ENCODE measurements around the gene GRK5.
A peak's percentile ranks its signal among the peaks of the same experiment; 100 is the strongest.
"Not testable (repeated sequence)": the region's sequence is repeated elsewhere in the genome, so short reads cannot be mapped to it uniquely, and the experiment has no call there.

The GRK5 gene

DNA sequence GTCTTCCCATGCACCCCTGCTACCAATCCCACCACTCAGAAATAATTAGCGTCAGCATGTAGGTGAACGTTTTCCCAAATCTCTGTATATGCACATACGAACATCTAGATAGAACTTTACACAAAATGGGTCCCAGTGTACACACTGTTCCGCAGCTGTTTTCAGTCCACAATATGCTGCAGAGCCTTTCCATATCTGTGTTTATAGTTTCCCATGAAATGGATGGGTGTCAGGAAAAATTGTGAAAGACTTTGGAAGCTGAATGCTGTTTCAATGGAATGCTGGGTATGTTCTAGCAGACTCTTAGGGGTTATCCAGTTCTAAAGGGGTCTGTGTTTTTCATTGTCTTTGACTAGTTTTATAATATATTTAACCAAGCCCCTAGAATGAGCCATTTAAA lies 13.8 kb downstream of the GRK5 start:
- DNase-seq (ENCODE audit: low read depth in 1 of 2, low spot score in 1 of 2): no peak

DNA sequence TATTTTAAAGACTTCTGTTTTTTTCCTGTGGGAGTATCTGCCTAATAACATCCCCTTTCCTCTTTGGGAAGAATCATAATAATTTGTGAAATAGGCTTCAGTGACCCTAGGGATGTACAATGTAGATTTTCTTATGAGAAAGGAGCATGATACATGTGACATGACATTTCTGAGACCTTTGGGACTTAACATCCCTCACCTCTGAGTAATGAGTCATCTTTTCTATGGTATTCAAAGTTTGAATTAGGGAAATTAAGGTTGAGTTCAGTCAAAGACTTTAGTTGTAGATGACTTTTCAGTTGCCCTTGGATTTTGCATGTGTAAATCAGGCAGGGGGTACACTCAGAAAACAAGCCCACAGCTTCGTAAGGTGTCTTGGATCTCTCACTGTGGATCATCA lies 14.3 kb downstream of the GRK5 start:
- DNase-seq (ENCODE audit: low read depth in 1 of 2, low spot score in 1 of 2): no peak

DNA sequence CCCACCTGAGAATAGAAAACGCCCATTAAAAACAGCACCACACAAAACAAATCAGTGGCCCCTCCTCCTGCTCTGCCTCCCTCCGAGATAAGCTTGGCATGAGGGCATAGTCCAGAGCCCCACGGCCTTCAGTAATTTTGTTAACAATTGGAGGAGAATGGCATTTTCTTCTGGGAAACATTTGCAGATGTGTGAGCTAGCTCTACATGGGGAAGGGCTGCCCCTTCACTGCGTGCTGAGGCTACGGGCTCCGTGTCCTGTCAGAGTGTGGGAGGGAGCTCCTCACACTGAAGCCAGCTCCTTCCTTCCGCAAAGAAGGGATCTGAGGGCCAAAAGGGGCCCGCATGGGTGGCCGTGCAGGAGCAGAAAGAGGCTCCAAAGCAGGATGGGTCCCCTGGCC lies 15.2 kb downstream of the GRK5 start:
- DNase-seq (ENCODE audit: low read depth in 1 of 2, low spot score in 1 of 2): no peak

DNA sequence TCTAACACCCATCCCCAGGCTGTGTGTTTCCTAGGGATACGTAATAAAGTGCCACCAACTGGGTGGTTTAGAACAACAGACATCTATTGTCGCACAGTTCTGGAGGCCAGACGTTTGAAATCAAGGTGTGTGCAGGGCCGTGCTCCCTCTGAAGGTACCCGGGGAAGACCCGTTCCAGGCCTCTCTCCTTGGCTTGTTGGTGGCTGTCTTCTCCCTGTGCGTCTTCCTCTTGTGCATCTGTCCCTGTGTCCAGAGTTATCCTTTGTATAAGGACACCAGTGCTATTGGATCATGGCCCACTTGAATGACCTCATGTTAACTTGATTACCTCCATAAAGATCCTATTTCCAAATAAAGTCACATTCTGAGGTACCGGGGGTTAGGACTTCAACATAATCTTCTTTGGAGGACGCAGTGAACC lies 15.6 kb downstream of the GRK5 start:
- DNase-seq (ENCODE audit: low read depth in 1 of 2, low spot score in 1 of 2): no peak

DNA sequence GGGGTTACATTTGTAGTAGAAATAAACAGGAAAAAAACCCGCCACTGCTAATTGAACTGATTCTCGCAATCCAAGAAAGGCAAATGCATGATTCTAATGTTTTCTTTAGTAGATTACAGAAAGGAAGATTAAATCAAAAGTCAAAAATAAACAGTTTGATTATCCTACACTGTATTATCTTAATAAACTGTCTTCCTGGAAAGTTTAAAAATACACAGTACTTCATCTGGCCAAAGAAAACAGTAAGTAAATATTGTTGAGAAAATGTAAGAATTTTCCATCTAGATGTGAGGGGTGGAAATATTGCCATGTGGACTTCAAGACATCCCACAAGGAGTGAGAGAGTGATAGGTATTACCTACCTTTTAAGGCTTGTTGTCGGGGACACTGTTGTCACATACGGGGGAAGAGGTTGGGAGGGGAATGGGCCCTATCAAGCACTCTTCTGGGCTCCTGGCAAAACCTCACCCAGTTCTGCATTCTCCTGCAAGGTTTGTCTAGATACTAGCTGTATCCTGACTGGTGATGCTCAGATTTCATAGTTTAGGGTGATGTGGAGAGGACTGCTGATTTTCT lies 17.8 kb downstream of the GRK5 start:
- no peak for DNase-seq (ENCODE audit: low read depth in 1 of 2, low spot score in 1 of 2)

DNA sequence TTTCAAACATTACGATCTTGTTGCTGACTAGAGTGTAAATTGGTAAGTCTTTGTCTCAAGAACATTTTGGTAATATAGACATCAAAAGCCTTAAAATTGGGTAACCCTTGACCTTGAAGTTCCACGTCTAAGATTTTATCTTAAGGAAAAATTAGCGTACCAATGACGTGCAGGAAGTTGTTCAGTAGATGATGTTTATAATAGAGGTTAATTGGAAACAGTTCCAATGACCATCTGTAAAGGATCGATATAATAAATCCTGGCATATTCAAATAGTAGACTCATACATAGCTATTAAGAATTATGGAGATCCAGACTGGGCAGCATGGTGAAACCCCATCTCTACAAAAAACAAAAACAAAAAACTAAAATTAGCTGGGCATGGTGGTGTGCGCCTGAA lies 20.5 kb downstream of the GRK5 start:
- no peak for DNase-seq (ENCODE audit: low read depth in 1 of 2, low spot score in 1 of 2)

DNA sequence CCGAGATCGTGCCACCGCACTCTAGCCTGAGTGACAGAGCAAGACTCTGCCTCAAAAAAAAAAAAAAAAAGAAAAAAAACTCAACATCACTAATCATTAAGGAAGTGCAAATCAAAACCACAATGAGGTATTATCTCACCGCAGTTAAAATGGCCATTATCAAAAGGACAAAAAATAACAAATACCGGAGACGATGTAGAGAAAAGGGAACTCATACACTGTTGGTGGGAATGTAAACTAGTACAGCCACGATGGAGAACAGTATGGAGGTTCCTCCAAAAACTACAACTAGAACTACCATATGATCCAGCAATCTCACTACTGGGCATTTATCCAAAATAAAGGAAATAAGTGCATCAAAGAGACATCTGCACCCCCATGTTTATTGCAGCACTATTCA lies 24.3 kb downstream of the GRK5 start:
- DNase-seq (ENCODE audit: low read depth in 1 of 2, low spot score in 1 of 2): no peak

DNA sequence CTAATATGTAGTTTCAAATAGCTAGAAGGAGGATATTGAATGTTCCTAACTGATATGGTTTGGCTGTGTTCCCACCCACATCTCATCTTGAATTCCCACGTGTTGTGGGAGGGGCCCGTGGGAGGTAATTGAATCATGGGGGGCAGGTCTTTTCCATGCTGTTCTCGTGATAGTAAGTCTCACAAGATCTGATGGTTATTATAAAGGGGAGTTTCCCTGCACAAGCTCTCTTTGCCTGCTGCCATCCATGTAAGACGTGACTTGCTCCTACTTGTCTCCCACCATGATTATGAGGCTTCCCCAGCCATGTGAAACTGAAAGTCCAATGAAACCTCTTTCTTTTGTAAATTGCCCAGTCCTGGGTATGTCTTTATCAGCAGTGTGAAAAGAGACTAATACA lies 25.1 kb downstream of the GRK5 start:
- peak in 1 of 2 donors; percentile 24 for DNase-seq (ENCODE audit: low read depth in 1 of 2, low spot score in 1 of 2)

DNA sequence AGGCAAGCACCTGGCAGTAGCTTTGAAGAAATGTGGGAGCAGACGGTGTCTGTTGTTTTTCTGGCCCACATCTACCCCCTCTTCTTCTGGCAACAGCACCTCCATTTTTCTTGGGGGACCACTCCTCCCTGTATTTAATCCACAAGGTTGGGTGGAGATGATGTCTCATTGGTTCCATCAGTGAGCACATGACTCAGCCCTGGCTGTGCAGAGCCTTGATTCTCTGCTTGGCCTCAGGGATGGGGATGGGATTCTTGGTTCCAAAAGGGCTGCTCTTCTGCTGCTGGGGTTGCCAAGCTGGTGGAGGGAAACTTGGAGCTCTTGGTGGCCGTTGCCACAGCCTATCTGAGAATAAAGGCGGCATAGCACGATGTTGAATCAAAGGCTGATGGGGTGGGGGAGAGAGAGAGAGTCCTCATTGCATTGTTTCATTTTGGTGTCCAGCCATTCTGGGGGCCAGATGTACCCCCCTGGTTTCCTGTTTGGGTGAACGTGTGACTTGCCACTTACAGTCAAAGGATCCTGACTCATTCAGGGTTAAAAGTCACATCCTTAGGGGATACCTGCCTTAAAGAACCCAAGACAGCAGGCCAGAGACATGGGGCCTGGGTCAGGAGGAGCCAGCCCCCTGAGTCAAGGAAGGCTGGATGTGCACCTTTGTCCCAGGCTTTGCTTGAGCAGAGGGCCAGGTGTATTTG lies 25.9 kb downstream of the GRK5 start:
- no peak for DNase-seq (ENCODE audit: low read depth in 1 of 2, low spot score in 1 of 2)

DNA sequence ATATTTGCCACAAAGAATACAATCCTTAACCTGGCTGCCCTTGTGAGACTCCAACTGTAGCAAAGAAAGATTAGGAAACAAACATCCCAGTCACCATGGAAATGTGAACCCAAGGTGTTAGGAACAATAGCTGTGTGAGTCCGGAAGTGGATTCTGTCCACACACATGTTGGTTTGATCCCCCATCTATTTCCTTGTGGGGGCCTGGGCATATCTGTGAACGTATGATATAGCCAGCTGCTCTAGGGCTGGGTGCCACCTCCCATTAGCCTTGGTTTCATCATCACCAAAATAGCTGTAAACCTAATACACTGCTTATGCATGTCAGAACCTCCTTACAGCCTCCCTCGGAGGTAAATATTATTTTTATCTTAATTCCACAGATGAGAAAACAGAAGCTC lies 26.4 kb downstream of the GRK5 start:
- no peak for DNase-seq (ENCODE audit: low read depth in 1 of 2, low spot score in 1 of 2)

DNA sequence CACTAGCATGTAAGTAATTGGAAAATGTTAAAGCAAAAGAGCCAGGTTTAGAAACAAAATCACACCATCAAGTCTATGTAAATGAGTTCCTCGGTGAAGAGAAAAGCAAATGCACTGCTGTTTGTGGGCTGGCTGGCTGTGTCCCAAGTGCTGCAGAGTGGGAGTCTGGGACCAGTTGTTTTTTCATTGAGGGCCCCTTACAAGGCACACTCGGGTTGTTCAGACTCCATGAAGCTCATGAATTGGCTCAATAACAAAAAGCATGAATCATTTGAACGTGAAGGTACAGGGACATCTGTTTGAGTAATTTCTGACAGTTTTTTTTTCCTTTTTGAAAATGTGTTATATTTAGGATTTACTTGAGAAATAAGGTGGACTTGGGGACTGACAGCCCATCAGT lies 28.0 kb downstream of the GRK5 start:
- no peak for DNase-seq (ENCODE audit: low read depth in 1 of 2, low spot score in 1 of 2)

DNA sequence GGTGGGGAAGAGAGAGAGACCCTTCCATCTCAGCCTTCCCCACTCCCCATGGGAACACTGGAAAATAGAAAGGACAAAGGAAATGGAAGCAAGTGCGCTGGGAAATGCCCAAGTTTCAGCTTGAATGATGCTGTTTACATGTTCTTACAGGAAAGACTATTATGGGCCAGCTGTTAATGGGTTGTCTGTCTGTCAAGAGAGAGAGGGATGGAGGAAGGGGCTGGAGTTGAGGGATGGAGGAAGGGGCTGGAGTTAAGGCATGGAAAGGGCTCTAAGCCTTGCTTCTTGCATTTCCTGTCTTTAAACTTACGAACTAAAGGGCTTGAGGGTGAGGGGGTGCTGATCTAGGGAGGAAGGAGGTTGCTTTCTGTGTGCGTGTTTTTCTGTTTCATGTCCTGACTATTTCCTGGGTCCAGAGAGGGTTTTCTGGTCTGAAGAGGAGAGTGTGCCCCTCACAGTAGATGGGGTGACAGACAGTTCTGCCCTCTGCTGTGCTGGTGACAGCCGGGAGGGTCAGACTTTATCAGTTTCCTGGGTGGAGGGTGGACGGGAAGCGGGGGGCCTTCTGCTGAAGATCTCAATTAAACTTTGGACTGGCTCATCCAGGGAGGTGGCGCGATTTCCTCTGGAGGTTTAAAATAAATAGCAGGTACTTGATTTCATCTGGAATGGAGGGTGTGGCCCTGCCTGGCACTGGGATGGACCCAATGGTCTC lies 30.5 kb downstream of the GRK5 start:
- DNase-seq (ENCODE audit: low read depth in 1 of 2, low spot score in 1 of 2): no peak

DNA sequence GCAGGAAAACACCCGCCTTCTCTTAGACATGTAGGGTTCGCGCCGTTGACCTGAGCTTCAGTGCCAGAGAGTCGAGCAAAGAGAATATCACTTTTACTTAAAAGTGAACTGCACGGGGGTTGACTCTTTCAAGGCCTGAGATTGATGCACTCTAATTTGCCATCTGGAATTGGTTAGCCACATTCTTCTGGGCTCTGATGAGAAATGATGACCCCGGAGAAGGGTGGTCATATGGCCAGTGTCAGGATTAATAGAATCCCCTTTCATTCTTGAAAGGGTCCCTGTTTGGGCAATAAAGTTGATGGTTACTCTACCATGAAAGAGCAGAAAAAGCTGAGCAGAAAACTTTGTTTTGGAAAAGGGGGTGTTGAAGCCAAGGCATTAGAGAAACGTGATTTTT lies 31.2 kb downstream of the GRK5 start:
- no peak for DNase-seq (ENCODE audit: low read depth in 1 of 2, low spot score in 1 of 2)

DNA sequence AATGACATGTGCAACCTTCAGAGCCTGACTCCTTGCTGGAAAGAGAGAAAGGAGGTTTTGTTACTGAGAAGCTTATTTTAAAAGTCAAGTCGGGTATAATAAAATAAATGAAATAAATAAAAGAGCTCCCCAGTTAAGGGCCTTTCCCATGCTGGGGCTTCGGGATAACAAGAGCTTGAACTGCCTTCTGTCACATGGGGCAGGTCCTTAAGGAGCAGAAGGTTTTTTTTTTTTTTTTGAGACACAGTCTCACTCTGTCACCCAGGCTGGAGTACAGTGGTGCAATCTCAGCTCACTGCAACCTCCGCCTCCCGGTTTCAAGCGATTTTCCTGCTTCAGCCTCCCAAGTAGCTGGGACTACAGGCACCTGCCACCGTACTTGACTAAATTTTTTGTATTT lies 31.6 kb downstream of the GRK5 start:
- not testable (repeated sequence) for DNase-seq (ENCODE audit: low read depth in 1 of 2, low spot score in 1 of 2)

DNA sequence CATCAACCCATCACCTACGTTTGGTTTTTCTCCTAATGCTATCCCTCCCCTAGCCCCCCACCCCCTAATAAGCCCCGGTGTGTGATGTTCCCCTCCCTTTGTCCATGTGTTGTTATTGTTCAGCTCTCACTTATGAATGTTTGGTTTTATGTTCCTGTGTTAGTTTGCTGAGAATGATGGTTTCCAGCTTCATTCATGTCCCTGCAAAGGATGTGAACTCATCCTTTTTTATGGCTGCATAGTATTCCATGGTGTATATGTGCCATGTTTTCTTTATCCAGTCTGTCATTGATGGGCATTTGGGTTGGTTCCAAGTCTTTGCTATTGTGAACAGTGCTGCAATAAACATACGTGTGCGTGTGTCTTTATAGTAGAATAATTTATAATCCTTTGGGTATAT lies 32.3 kb downstream of the GRK5 start:
- not testable (repeated sequence) for DNase-seq (ENCODE audit: low read depth in 1 of 2, low spot score in 1 of 2)

DNA sequence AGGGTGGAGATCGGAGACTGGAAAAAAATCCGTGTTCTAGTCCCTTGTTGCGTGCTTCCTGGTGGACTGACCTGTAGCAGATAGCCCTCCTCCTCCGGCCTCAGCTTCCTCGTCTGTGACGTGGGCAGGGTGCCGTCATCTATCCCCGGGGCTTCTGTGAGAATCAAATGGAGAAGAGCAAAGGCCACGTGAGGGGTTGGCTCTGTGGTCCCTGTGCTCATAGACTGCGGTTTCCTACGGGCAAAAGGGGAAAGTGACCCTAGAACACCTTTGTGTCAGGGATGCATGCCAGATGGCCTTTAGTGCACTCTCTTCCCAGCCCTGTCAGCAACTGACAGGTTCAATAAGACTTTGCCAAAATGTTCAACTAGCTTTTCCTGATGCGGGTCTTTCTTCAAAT lies 33.7 kb downstream of the GRK5 start:
- DNase-seq (ENCODE audit: low read depth in 1 of 2, low spot score in 1 of 2): no peak

DNA sequence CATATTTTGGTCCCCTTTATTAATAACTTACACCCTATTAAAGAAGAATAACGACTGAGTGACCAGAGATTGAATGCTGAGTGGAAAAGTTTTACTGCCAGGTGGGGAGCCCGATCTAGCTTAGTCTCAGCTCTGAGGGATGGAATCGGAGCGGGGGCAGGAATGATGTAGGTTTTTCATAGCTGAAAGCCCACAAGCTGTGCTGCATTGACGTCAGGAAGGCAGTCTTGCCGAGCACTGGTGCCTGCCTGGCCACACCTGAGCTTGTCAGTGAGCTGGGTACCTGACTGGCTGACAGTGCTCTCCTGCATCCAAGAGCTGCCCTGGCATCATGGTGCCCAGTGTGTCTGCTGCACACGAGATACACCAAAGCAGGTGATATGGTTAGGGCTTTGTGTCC lies 34.8 kb downstream of the GRK5 start:
- no peak for DNase-seq (ENCODE audit: low read depth in 1 of 2, low spot score in 1 of 2)

DNA sequence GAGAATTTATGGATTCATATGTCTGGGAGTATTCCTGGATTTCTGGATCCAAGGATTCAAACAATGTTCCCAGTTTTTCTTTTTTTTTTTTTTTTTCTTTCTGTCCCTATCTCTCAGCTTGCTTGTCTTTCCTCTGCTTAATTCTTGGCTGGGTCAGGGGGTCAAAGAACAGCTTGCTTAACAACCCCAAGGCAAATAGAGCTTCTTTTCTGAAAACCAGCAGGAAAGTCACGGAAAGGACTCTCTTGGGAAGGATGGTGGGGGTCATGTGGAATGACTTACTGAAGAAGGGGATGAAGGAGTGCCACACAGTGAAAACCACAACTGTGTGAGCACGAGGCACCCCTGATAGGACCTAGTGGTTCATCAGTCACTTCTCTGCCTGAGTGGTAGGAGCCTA lies 36.1 kb downstream of the GRK5 start:
- no peak for DNase-seq (ENCODE audit: low read depth in 1 of 2, low spot score in 1 of 2)

DNA sequence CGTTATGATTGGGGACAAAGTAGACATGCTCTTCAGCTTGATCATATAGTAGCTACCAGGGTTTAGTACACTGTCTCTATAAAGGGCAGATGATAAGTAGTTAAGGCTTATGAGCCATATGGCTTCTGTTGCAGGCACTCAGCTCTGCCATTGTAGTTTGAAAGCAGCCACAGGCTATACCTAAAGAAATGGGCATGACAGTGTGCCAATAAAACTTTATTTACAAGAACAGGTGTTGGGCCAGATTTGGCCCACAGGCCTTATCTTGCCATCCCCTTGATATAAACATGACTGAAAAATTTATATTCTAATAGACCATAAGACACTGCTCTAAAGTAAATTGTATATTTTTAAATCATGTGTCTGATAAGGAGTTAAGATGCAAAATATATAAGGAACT lies 36.6 kb downstream of the GRK5 start:
- DNase-seq (ENCODE audit: low read depth in 1 of 2, low spot score in 1 of 2): no peak

DNA sequence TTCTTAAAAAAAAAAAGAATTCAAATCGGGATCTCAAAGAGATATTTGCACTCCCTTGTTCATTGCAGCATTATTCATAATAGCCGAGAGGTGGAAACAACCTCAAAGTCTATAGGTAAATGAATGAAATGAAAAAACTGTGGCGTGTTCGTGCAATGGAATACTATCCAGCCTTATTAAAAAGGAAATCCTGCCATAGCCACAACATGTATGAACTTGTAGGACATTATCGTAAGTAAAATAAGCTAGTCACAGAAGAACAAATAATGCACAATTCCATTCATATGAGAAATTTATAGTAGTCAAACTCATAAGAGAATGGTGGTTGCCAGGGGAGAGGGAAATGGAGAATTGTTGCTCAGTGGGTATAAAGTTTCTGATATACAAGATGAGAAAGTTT lies 37.9 kb downstream of the GRK5 start:
- no peak for DNase-seq (ENCODE audit: low read depth in 1 of 2, low spot score in 1 of 2)

DNA sequence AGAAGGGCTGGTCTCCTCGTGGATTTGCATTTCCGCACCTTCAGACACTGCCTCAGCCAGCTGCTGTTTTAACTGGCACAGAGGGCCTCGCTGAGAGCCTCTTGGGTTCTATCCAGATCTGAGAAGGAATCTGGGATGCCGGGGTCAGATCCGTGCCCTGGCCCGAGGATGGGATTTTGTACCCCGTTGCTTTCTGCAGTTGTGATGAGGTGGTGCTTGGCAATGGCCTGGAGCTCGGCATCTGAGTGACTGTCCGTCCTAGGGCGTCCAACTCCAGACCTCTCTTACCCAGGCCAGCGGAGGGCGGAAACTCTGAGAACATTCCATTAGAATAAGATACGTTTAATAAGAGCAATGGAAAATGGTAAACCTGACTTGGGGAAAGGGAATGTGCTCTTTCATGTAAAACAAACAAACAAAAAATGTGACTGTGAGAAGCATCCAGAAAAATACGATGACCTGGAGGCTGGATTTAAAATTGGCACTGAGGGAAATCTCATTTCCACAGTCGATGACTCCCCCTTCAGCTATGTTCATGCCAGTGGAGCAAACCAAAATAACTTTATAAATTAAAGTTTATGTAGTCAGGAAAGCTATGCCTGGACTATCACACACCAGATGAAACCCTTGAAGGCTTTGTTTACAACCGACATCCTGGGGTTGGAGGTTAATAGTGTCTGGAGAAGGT lies 39.6 kb downstream of the GRK5 start:
- DNase-seq (ENCODE audit: low read depth in 1 of 2, low spot score in 1 of 2): no peak

DNA sequence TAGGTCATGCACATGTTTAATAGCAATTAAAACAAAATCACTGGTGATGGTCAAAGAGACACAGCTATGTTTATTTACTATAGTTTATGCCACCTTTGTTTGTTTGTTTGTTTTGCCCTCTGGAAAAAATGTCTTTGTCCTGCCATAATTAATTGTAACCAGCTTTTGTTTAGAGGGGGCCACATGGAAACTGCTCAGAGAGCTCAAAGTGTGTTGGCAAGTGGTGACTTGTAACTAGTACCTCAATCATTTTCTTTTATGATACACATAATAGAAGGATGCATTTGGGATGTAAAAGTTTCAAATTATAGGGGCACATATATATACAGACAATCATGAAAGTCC lies 40.2 kb downstream of the GRK5 start:
- no peak for DNase-seq (ENCODE audit: low read depth in 1 of 2, low spot score in 1 of 2)

Data from activated CD4-positive, alpha-beta T cell treated with anti-CD3 and anti-CD28 coated beads, Interleukin-2, amount 50 U/mL, for 24 hours (primary cell).